SJCRH30 (cell line): ENCODE results near the gene CACNA1E. TPM values are rescaled to one million over a fixed set of nuclear protein-coding genes. Genes with fewer than 3 reads are reported as not detected.

Experiments
- DNase-seq, 2 experiments: peaks; one replicate each; pipeline ENCODE4 v3.0.0-alpha.2; 2015 to 2020
- H3K27ac ChIP-seq: fragments of 250-450 bp; sonication (Bioruptor Pico); 2 replicates; pipeline ENCODE4 v1.5.1; 2020; ENCODE audit warnings: mild to moderate bottlenecking, moderate library complexity
- H3K27me3 ChIP-seq: fragments of 250-450 bp; sonication (Bioruptor Pico); 2 replicates; pipeline ENCODE4 v1.5.1; 2020; ENCODE audit warnings: mild to moderate bottlenecking, moderate library complexity
- H3K36me3 ChIP-seq: fragments of 250-450 bp; sonication (Bioruptor Pico); 2 replicates; pipeline ENCODE4 v1.5.1; 2020; ENCODE audit warnings: mild to moderate bottlenecking, moderate library complexity
- H3K4me1 ChIP-seq: fragments of 250-450 bp; sonication (Bioruptor Pico); 2 replicates; pipeline ENCODE4 v1.5.1; 2020; ENCODE audit warnings: mild to moderate bottlenecking, moderate library complexity
- H3K4me3 ChIP-seq: fragments of 250-450 bp; sonication (Bioruptor Pico); 2 replicates; pipeline ENCODE4 v1.5.1; 2020; ENCODE audit warnings: mild to moderate bottlenecking, moderate library complexity
- H3K9me3 ChIP-seq: fragments of 250-450 bp; sonication (Bioruptor Pico); replicated peaks from 2 replicates; pipeline ENCODE4 v1.5.1; 2020; ENCODE audit warnings: mild to moderate bottlenecking, moderate library complexity
- total RNA-seq: library from RNA; depleted of rRNA; stranded (reverse); fragments of >200 nt; shearing (Covaris generic); gene quantifications from 2 replicates; pipeline ENCODE4 v1.2.3, GENCODE V29; 2014

Gene CACNA1E
- total RNA-seq, 1 experiment from 2014 or later: 0.02 TPM

DNA sequence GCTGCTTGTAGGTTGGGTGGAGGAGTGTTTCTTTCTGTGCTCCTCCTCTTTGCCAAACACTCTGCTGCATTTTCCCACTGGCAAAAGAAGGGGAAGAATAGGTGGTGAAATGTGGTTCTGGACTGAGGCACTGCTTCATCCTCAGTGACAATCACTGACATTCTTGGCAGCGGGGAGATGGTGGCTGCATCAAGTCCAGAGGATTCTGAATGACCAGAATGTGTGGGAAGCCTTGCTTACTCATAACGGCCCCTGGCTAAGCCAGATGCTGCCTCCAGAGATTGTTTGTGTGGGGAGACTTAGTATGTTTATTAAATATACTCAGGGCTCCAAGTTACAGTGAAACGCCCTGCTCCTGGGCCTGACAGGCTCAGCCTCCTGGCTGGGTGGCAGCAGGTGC lies 160.3 kb downstream of the CACNA1E start:
- no peak for DNase-seq
- Histone ChIP-seq H3K36me3 (no peaks in the 10 kb centered on the region), H3K9me3 (no peaks in the 10 kb centered on the region), H3K4me1 (no peaks in the 10 kb centered on the region), H3K27ac (no peak overlapping the region), H3K4me3 (no peak overlapping the region), H3K27me3 (no peaks in the 10 kb centered on the region)

DNA sequence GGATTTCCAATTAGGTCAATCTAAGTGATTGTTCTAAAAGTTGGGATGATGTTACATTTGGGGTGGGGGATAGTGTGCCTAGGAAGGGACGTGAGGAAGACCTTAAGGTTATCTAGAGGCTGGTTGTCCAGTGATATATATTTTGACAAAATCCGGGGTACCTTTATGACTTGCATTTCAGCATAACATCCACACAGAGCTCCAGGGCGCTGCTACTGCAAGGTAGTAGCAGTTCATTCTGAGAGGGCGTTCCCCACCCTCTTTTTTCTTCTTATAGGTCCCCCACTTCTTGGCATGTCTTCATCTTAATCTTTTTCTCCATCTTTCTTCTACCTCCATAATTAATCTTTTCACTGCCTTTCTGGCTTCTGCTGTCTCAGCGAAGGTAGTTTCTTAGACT lies 161.9 kb downstream of the CACNA1E start:
- Histone ChIP-seq H3K36me3 (no peaks in the 10 kb centered on the region), H3K4me3 (no peak overlapping the region), H3K9me3 (no peaks in the 10 kb centered on the region), H3K4me1 (no peaks in the 10 kb centered on the region), H3K27me3 (no peaks in the 10 kb centered on the region), H3K27ac (no peak overlapping the region)
- DNase-seq: no peak

GRCh38 chr1:181646710-181647109 lies 163.4 kb downstream of the CACNA1E start:
- H3K27me3 ChIP-seq: no peaks in the 10 kb centered on the region
- H3K4me1 ChIP-seq: no peaks in the 10 kb centered on the region
- H3K9me3 ChIP-seq: no peaks in the 10 kb centered on the region
- no peak overlapping the region for H3K4me3 ChIP-seq
- no peak overlapping the region for H3K27ac ChIP-seq
- no peak for DNase-seq
- H3K36me3 ChIP-seq: no peaks in the 10 kb centered on the region

- no peaks in the 10 kb centered on the region for H3K27me3 ChIP-seq
- H3K4me1 ChIP-seq: no peaks in the 10 kb centered on the region
- H3K27ac ChIP-seq: no peak overlapping the region
- no peaks in the 10 kb centered on the region for H3K9me3 ChIP-seq
- no peak overlapping the region for H3K4me3 ChIP-seq
- no peak for DNase-seq
- no peaks in the 10 kb centered on the region for H3K36me3 ChIP-seq
Observed at GRCh38 chr1:181647314-181648035, 164.2 kb downstream of the CACNA1E start.

DNA sequence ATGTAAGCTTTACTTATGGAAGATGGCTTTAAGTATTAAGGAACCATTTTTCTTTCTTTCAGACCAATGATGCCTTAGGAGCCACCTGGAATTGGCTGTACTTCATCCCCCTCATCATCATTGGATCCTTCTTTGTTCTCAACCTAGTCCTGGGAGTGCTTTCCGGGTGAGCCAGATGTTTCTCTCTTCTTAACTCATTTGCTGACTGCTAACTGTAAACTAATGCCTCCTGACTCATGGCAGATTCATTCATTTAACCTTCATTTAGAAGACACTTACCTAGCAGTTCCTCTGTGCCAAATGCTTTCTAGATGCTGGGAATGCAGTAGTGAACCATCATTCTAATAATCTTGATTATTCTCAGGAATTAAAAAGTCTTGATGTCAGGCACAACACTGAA lies 168.0 kb downstream of the CACNA1E start:
- Histone ChIP-seq H3K4me3 (no peak overlapping the region), H3K27me3 (no peaks in the 10 kb centered on the region), H3K4me1 (peaks cover 7% of the 10 kb centered on the region; the same call in 1 of the 2 replicates), H3K36me3 (no peaks in the 10 kb centered on the region), H3K27ac (no peak overlapping the region), H3K9me3 (no peaks in the 10 kb centered on the region)
- DNase-seq: no peak

DNA sequence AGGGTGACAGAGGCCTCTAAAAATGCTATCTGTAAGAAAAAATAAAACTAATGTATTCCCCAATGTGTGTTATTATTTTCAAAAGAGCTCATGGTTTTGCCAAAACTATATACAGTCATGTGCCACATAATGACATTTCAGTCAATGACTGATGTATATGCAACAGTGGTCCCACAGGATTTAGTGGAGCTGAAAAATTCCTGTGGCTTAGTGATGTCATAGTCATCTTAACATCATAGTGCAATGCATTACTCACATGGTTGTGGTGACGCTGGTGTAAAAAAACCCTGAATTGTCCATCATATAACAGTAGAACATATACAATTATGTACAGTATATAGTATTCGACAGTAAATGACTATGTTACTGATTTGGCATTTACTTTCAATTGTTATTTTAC lies 172.4 kb downstream of the CACNA1E start:
- no peaks in the 10 kb centered on the region for H3K36me3 ChIP-seq
- H3K27me3 ChIP-seq: no peaks in the 10 kb centered on the region
- peak; percentile 16 to 28 for DNase-seq
- no peaks in the 10 kb centered on the region for H3K9me3 ChIP-seq
- H3K4me1 ChIP-seq: peaks cover 18% of the 10 kb centered on the region; the same call in 1 of the 2 replicates
- H3K27ac ChIP-seq: no peak overlapping the region
- no peak overlapping the region for H3K4me3 ChIP-seq

DNA sequence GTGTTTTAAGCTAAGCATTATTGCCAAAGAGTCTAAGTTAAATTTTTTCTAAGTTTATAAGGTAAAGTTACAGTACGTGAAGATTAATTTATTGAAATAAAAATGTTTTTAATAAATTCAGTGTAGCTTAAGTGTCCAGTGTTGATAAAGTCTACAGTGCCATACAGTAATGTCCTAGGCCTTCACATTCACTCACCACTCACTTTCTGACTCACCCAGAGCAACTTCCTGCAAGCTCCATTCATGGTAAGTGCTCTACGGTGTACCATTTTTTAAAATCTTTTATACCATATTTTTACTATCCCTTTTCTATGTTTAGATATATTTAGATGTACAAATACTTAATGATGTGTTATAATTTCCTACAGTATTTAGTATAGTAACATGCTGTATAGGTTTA lies 173.2 kb downstream of the CACNA1E start:
- no peak for DNase-seq
- Histone ChIP-seq H3K4me3 (no peak overlapping the region), H3K36me3 (no peaks in the 10 kb centered on the region), H3K9me3 (no peaks in the 10 kb centered on the region), H3K4me1 (peaks cover 18% of the 10 kb centered on the region; the same call in 1 of the 2 replicates), H3K27me3 (no peaks in the 10 kb centered on the region), H3K27ac (no peak overlapping the region)

- Histone ChIP-seq H3K4me3 (no peak overlapping the region), H3K4me1 (peaks cover 18% of the 10 kb centered on the region; the same call in 1 of the 2 replicates), H3K27ac (peak overlapping the region; percentile 31; the same call in 1 of the 2 replicates), H3K36me3 (no peaks in the 10 kb centered on the region), H3K27me3 (no peaks in the 10 kb centered on the region), H3K9me3 (no peaks in the 10 kb centered on the region)
- peak; percentile 40 to 64 for DNase-seq
Observed at GRCh38 chr1:181658581-181658980, 175.3 kb downstream of the CACNA1E start.

- Histone ChIP-seq H3K27me3 (no peaks in the 10 kb centered on the region), H3K9me3 (no peaks in the 10 kb centered on the region), H3K4me1 (peaks cover 18% of the 10 kb centered on the region; the same call in 1 of the 2 replicates), H3K27ac (peak overlapping the region; percentile 31; the same call in 1 of the 2 replicates), H3K4me3 (no peak overlapping the region), H3K36me3 (no peaks in the 10 kb centered on the region)
- DNase-seq: no peak
Observed at GRCh38 chr1:181659321-181659957, 176.1 kb downstream of the CACNA1E start.

DNA sequence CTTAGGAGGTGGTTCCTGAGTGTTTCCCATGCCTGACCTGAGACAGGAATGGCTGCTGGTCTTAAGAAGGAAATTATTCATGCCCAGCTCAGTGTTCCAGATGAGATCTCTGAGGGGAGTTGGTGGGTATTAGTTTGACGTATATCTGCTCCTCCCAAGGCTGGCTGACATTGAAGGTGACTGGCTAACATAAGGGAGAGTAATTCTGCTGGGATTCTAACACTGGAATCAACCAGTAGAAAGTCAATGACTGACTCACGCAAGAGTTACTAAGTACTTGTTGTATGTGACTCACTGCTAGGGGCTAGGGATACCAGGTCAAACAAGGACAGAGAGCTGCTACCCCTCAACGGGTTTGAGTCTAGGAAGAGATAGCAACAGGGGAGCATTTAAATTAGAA lies 177.3 kb downstream of the CACNA1E start:
- H3K27me3 ChIP-seq: no peaks in the 10 kb centered on the region
- H3K4me3 ChIP-seq: no peak overlapping the region
- H3K9me3 ChIP-seq: no peaks in the 10 kb centered on the region
- H3K36me3 ChIP-seq: no peaks in the 10 kb centered on the region
- no peak overlapping the region for H3K27ac ChIP-seq
- no peak for DNase-seq
- H3K4me1 ChIP-seq: peaks cover 17% of the 10 kb centered on the region; the same call in 1 of the 2 replicates

- Histone ChIP-seq H3K27ac (no peak overlapping the region), H3K4me1 (peaks cover 10% of the 10 kb centered on the region; the same call in 1 of the 2 replicates), H3K36me3 (no peaks in the 10 kb centered on the region), H3K4me3 (no peak overlapping the region), H3K27me3 (no peaks in the 10 kb centered on the region), H3K9me3 (no peaks in the 10 kb centered on the region)
- no peak for DNase-seq
Observed at GRCh38 chr1:181661569-181661968, 178.3 kb downstream of the CACNA1E start.

DNA sequence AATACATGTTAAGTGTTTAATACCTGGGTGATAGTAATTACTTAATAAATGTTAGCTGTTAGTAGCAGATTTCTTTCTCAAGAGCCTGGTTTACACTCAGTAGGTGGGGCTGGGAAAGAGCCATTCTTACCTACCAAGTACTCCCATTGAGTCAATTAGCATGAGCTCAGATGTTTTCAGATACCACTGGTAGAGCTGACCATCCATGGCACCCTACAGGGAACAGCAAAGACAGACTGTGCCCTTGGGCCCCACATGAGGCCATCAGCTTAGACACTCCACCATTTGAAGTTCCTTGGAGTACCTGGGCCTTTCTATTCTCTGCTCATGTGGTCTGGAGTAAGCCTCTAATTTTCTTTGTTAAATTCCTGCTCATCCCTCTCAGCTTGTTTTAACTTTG lies 179.3 kb downstream of the CACNA1E start:
- H3K36me3 ChIP-seq: no peaks in the 10 kb centered on the region
- no peak for DNase-seq
- peaks cover 10% of the 10 kb centered on the region; the same call in 1 of the 2 replicates for H3K4me1 ChIP-seq
- H3K9me3 ChIP-seq: no peaks in the 10 kb centered on the region
- H3K4me3 ChIP-seq: no peak overlapping the region
- no peaks in the 10 kb centered on the region for H3K27me3 ChIP-seq
- H3K27ac ChIP-seq: no peak overlapping the region

- no peaks in the 10 kb centered on the region for H3K9me3 ChIP-seq
- no peak for DNase-seq
- H3K27ac ChIP-seq: no peak overlapping the region
- no peaks in the 10 kb centered on the region for H3K27me3 ChIP-seq
- H3K36me3 ChIP-seq: no peaks in the 10 kb centered on the region
- H3K4me3 ChIP-seq: no peak overlapping the region
- peaks cover 2% of the 10 kb centered on the region; the same call in 1 of the 2 replicates for H3K4me1 ChIP-seq
Observed at GRCh38 chr1:181664543-181664942, 181.2 kb downstream of the CACNA1E start.

- H3K4me1 ChIP-seq: no peaks in the 10 kb centered on the region
- H3K27me3 ChIP-seq: no peaks in the 10 kb centered on the region
- no peak for DNase-seq
- H3K36me3 ChIP-seq: no peaks in the 10 kb centered on the region
- H3K9me3 ChIP-seq: no peaks in the 10 kb centered on the region
- no peak overlapping the region for H3K4me3 ChIP-seq
- H3K27ac ChIP-seq: no peak overlapping the region
Observed at GRCh38 chr1:181669246-181669645, 185.9 kb downstream of the CACNA1E start.

DNA sequence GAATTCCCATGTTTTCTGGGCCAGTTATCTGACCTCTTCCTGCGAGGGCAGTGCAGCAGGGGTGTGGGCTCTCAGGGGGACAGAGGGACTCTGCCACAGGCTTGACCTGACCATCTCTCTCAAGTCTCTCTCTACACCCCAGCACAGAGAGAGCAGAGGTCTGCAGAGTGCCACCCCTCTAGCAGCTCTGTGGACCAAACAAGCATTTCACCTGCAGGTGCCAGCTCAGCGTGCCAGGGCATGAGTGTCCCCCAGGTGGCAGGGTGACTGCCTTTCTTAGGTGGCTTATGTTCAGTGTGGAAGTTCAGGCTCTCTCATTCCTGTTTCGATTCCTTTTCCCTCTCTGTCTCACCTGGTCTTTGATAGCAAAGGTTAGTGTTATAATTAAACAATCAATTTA lies 191.3 kb downstream of the CACNA1E start:
- no peaks in the 10 kb centered on the region for H3K4me1 ChIP-seq
- H3K27me3 ChIP-seq: no peaks in the 10 kb centered on the region
- H3K9me3 ChIP-seq: no peaks in the 10 kb centered on the region
- DNase-seq: no peak
- H3K4me3 ChIP-seq: no peak overlapping the region
- no peaks in the 10 kb centered on the region for H3K36me3 ChIP-seq
- no peak overlapping the region for H3K27ac ChIP-seq
